Adrenal gland (tissue), 12 donors: Measurements from ENCODE around the gene TUSC7. TPM values are rescaled to one million over a fixed set of nuclear protein-coding genes. Genes with fewer than 3 reads are reported as not detected.

Source experiments
- DNase-seq, 7 donors: peaks; one replicate each; pipeline ENCODE4 v3.0.0-alpha.2; 2019 to 2020
- H3K27ac ChIP-seq, 5 donors: fragments of 200-600 bp; sonication (generic) in 4 of 5; 1 replicate in 3 of 5; 2 replicates in 2 of 5; pipeline versions ENCODE4 v1.5.1 to v1.8.0; 2016 to 2020; ENCODE audit warnings: mild to moderate bottlenecking in 1 of 5
- H3K27me3 ChIP-seq: fragments of 200-600 bp; 2 replicates; pipeline ENCODE4 v1.8.0; 2021
- H3K36me3 ChIP-seq, 2 donors: fragments of 200-600 bp; replicated peaks in 1 of 2; 1 replicate in 1 of 2; 2 replicates in 1 of 2; pipeline versions ENCODE4 v1.5.1 to v1.8.0; 2018 to 2022
- H3K4me1 ChIP-seq, 2 donors: fragments of 200-600 bp; replicated peaks in 1 of 2; 1 replicate in 1 of 2; 2 replicates in 1 of 2; pipeline versions ENCODE4 v1.5.1 to v1.8.0; 2018 to 2021
- H3K4me3 ChIP-seq, 4 donors: fragments of 200-600 bp; sonication (generic) in 3 of 4; one replicate each; pipeline ENCODE4 v1.5.1; 2016 to 2018
- H3K9me3 ChIP-seq, 3 donors: fragments of 200-600 bp; sonication (generic) in 1 of 3; replicated peaks in 1 of 3; 1 replicate in 2 of 3; 2 replicates in 1 of 3; pipeline versions ENCODE4 v1.5.1 to v1.8.0; 2016 to 2021
- POLR2A ChIP-seq, 2 donors: fragments of 450-650 bp; IDR thresholded peaks; one replicate each; pipeline ENCODE4 v1.6.1; 2017; ENCODE audit warnings: antibody characterized with exemption in 2 of 2, mild to moderate bottlenecking in 2 of 2, moderate library complexity in 1 of 2
- WGBS, 4 donors: extraction: QIAGEN DNeasy Blood & Tissue Kit in 2 of 4; methylation state at CpG; one replicate each; pipeline versions ENCODE4 v1.1.5 to v1.1.7; 2013 to 2017; 5-methylcytosine and 5-hydroxymethylcytosine counted together
- intact Hi-C, 2 donors: fragments of 100-400 bp; cut with DNase I; formaldehyde crosslinking; loops; one replicate each; pipeline versions ENCODE4 v1.14.1 to v1.15.0; 2022 to 2023
- polyA plus RNA-seq, 3 donors: library from polyadenylated mRNA; stranded (reverse); fragments of 200-250 nt in 2 of 3; fragments of 350-450 nt in 1 of 3; fragmentation: Illumina TruSeq in 1 of 3; extraction: RNeasy Lipid Tissue Mini Kit (QIAGEN cat#74804) in 1 of 3; gene quantifications; one replicate each; pipeline ENCODE4 v1.2.3, GENCODE V29; 2013 to 2014
- total RNA-seq, 9 donors: library from RNA; depleted of rRNA in 4 of 9; stranded (reverse); fragments of >200 nt in 4 of 9; fragments of 120-200 nt in 1 of 9; fragmentation: NEBNext Ultra II Directional in 1 of 9; extraction: Animal tissue kit (Norgen Biotek cat#: 25700) in 1 of 9; gene quantifications; one replicate each; pipeline versions ENCODE4 v1.1.0 to v1.2.4, GENCODE V29; 2013 to 2023
- TF ChIP-seq, protein P1 (sequence below), 6 experiments: fragments of 450-650 bp in 4 of 6; fragments of 200-600 bp in 2 of 6; sonication (generic) in 1 of 6; IDR thresholded peaks; 1 replicate in 5 of 6; 2 replicates in 1 of 6; pipeline versions ENCODE4 v1.5.1 to v1.8.0; 2016 to 2021; ENCODE audit warnings: antibody characterized with exemption in 6 of 6, mild to moderate bottlenecking in 2 of 6, moderate library complexity in 1 of 6
- donor health status: healthy with polysubstance abuse.
- donor health status: Bipolar disorder and iron deficiency.
- donor health status: DM: yes; HTN: yes; CAD: no.
- donor health status: DM: no; HTN: no; CAD: no.
- donor health status: DM: no; HTN: no; CAD: no.
- donor health status: DM: yes; HTN: yes; CAD: no.

Gene TUSC7
- total and polyA plus RNA-seq, 12 donors, result not detected

DNA sequence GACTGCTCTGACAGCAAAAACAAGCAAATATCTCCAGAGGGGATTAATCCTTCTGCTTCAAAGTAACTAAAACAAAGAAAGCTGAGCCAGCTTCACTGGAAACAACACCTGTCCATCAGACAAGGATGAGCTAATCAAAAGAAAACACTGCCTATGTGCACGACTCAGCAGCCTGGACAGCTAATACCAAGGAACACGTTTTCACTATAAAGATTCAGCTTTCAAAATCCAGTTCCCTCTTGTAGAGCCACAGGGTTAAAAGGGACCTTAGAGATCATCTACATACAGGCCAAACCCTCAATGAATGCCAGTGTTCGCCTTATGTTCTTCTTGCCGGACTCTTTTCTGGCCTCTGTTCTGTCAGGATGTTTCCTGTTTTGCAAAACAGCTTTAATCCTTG is 6.9 kb downstream of the TUSC7 start:
- Histone ChIP-seq H3K4me1 (no peaks in the 10 kb centered on the region), H3K27ac (no peak overlapping the region), H3K4me3 (no peak overlapping the region), H3K9me3 (no peaks in the 10 kb centered on the region), H3K36me3 (no peaks in the 10 kb centered on the region), H3K27me3 (no peaks in the 10 kb centered on the region)
- intact Hi-C loops, result no loop called here
- TF ChIP-seq, protein P1, sequence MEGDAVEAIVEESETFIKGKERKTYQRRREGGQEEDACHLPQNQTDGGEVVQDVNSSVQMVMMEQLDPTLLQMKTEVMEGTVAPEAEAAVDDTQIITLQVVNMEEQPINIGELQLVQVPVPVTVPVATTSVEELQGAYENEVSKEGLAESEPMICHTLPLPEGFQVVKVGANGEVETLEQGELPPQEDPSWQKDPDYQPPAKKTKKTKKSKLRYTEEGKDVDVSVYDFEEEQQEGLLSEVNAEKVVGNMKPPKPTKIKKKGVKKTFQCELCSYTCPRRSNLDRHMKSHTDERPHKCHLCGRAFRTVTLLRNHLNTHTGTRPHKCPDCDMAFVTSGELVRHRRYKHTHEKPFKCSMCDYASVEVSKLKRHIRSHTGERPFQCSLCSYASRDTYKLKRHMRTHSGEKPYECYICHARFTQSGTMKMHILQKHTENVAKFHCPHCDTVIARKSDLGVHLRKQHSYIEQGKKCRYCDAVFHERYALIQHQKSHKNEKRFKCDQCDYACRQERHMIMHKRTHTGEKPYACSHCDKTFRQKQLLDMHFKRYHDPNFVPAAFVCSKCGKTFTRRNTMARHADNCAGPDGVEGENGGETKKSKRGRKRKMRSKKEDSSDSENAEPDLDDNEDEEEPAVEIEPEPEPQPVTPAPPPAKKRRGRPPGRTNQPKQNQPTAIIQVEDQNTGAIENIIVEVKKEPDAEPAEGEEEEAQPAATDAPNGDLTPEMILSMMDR (IDR thresholded peaks at IDR 0.05), result no peak
- no peak for TF ChIP-seq POLR2A (IDR thresholded peaks at IDR 0.05)
- 70 to 78% (median 71%) methylated on average over 4 of the region's 4 CpGs for WGBS, 4 donors
- DNase-seq, result no peak

DNA sequence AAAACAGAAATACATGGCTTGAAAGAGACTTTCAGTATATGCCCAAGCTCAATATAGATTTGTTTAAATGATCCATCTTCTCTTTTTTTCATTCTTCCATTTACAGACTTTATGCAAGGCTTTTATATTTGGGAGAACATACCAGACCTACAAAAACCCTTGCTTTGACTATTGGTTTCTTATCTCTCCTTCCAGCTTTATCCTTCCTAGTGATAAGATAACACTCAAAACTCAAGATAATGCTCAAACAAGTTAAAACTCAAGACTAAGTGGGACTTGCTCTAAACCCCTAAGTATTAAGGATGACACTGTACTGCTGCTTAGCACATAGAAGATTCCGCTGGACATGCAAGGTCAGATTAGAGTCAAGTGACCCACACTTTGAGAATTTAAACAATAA is 8.0 kb downstream of the TUSC7 start:
- WGBS, 4 donors, result 71 to 95% (median 87%) methylated on average over 1 of the region's 1 CpG
- intact Hi-C loops, result no loop called here
- H3K27ac ChIP-seq, result no peak overlapping the region
- no peak for DNase-seq
- H3K27me3 ChIP-seq, result no peaks in the 10 kb centered on the region
- TF ChIP-seq, protein P1 (IDR thresholded peaks at IDR 0.05), result no peak
- TF ChIP-seq POLR2A (IDR thresholded peaks at IDR 0.05), result no peak
- no peak overlapping the region for H3K4me3 ChIP-seq
- H3K4me1 ChIP-seq, result no peaks in the 10 kb centered on the region
- H3K36me3 ChIP-seq, result no peaks in the 10 kb centered on the region
- H3K9me3 ChIP-seq, result no peaks in the 10 kb centered on the region

DNA sequence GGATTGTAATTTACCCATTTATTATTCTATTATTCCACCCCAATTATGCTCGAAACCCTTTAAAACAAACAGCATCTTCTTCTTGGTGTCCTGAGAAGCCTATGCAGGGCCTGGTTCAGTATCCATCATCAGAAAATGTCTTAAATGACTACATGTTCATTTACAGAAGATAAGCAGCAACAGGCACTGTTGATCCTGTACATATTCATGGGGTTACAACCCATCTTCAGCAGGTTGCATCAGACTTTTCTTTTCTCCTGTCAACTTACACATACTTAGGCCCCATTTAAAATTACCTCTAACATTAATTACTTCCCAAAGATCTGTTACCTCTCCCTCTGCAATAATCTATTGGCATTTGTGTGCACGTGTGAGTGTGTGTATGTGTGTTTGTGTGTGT is 18.9 kb downstream of the TUSC7 start:
- Histone ChIP-seq H3K27ac (no peak overlapping the region), H3K4me1 (no peaks in the 10 kb centered on the region), H3K9me3 (no peaks in the 10 kb centered on the region), H3K27me3 (no peaks in the 10 kb centered on the region), H3K36me3 (no peaks in the 10 kb centered on the region), H3K4me3 (no peak overlapping the region)
- intact Hi-C loops, result no loop called here
- no peak for DNase-seq
- 87 to 90% (median 88%) methylated on average over 2 of the region's 2 CpGs for WGBS, 4 donors
- TF ChIP-seq, protein P1 (IDR thresholded peaks at IDR 0.05), result no peak
- TF ChIP-seq POLR2A (IDR thresholded peaks at IDR 0.05), result no peak

DNA sequence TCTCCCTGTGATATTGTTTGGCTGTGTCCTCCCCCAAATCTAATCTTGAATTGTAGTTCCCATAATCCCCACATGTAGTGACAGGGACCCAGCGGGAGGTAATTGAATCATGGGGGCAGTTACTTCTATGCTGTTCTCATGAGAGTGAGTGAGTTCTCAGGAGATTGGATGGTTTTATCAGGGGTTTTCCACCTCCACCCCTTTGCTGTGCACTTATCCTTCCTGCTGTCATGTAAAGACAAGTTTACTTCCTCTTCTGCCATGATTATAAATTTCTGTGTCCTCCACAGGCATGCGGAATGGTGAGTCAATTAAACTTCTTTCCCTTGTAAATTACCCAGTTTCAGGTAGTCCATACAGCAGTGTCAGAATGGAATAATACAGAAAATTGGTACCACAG is 24.7 kb downstream of the TUSC7 start:
- intact Hi-C loops, result no loop called here
- Histone ChIP-seq H3K9me3 (no peaks in the 10 kb centered on the region), H3K4me3 (no peak overlapping the region), H3K27me3 (no peaks in the 10 kb centered on the region), H3K36me3 (no peaks in the 10 kb centered on the region), H3K4me1 (no peaks in the 10 kb centered on the region), H3K27ac (no peak overlapping the region)
- 78 to 92% (median 82%) methylated on average over 2 of the region's 2 CpGs for WGBS, 4 donors
- TF ChIP-seq, protein P1 (IDR thresholded peaks at IDR 0.05), result no peak
- TF ChIP-seq POLR2A (IDR thresholded peaks at IDR 0.05), result no peak
- no peak for DNase-seq
